Esophagus muscularis mucosa (tissue), 4 donors: Measurements from ENCODE around the gene CLIC2.

Experiments
- CTCF ChIP-seq, 3 experiments: fragments of 200-600 bp in 2 of 3; fragments of 450-650 bp in 1 of 3; sonication (generic) in 2 of 3; IDR thresholded peaks; one replicate each; pipeline ENCODE4 v1.5.1; 2017 to 2019; ENCODE audit warnings: antibody characterized with exemption in 3 of 3, mild to moderate bottlenecking in 2 of 3, moderate library complexity in 1 of 3
- EP300 ChIP-seq: sonication (generic); formaldehyde crosslinking; IDR thresholded peaks from one replicate; pipeline ENCODE4 v1.6.1; 2017; ENCODE audit warnings: antibody characterized with exemption
- POLR2A ChIP-seq: fragments of 450-650 bp; IDR thresholded peaks from one replicate; pipeline ENCODE4 v1.6.1; 2017; ENCODE audit warnings: antibody characterized with exemption, moderate library complexity, mild to moderate bottlenecking, low read depth
- POLR2AphosphoS5 ChIP-seq, 2 donors: sonication (generic); formaldehyde crosslinking; IDR thresholded peaks; one replicate each; pipeline ENCODE4 v1.6.1; 2017; ENCODE audit warnings: antibody characterized with exemption in 2 of 2

GRCh38 chrX:155262970-155263754 lies 71.3 kb downstream of the CLIC2 start:
- TF ChIP-seq CTCF (IDR thresholded peaks at IDR 0.05) (no peak), EP300 (no peak), POLR2AphosphoS5 (IDR thresholded peaks at IDR 0.05) (no peak), POLR2A (no peak)
